Measurements from ENCODE around the gene HDHD3. TPM values are rescaled to one million over a fixed set of nuclear protein-coding genes. Genes with fewer than 3 reads are reported as not detected.

The HDHD3 gene, protein sequence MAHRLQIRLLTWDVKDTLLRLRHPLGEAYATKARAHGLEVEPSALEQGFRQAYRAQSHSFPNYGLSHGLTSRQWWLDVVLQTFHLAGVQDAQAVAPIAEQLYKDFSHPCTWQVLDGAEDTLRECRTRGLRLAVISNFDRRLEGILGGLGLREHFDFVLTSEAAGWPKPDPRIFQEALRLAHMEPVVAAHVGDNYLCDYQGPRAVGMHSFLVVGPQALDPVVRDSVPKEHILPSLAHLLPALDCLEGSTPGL
- total RNA-seq = 10 to 100 TPM; 15.2 to 34.6 (median 17.4) TPM
- 23.8 TPM for total RNA-seq (2013)
- 6.0 to 30.7 (median 13.5) reads per million in 29 experiments for total RNA-seq

DNA sequence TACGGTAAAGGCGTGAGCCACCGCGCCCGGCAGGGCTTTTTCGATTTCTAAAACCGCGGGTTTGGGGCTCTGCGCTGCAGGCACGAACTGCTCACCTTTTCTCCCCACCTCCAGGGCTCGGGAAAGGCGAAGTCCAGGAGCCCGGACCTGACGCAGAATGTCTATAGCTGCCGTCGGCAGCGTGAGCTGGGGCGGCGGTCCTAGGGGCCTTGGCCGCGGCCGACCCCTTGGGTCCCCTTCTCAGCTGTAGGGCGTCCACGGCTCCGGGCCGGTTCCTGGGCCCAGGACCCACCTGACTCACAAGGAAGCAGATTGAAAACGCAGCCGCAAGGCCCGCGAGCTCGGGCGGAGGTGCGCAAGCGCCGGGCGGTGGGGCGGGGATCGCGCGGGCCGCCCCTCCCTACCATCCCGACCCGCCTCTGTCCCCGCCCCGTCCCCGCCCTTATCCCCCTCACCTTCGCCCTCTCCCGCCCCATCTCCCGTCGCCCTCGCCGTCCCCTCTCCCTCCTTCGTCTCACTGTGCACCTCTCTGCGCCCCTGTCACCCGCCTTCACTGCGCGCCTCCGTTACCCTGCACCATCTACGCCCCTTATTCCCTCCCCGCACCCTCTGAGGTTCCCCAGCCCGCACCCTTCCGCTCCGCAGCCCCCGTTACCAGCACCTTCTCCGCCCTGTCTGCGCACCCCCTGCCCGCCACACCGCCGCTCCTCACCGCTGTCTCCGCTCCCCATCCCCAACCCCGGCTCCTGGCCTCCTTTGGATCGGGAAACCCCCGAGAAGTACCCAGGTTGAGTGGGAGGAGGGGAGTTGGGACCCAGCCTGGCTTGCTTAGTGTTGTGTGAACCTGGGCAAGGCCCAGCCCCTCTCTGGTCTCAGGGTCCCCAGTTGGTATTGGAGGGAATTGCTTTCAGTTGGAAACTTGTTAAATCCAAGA is at the start of gene HDHD3:
Gene HDHD3, minus strand, starts transcription at position 353 of the 934 bp plus-strand sequence. CDS start 2,632 bp downstream, outside the sequence.
- Histone ChIP-seq H3K27me3 (replicated peaks in 1 of 2; ENCODE audit: control insufficient read depth in 2 of 2, extremely low read depth in 1 of 2, insufficient read depth in 2 of 2, low read length in 1 of 2) (no peaks in the 10 kb centered on the region), H3K4me3 (ENCODE audit: control insufficient read depth in 1 of 2, extremely low read depth in 1 of 2, low read length in 1 of 2) (peak within 1 kb of the TSS; percentile 95 to 97), H3K27ac (ENCODE audit: low read length) (peak within 1 kb of the TSS; percentile 75), H3K36me3 (ENCODE audit: control insufficient read depth in 2 of 2, extremely low read depth in 1 of 2, insufficient read depth in 1 of 2, low read length in 1 of 2) (peaks cover 7 to 28% of the 10 kb centered on the region in 2 donors), H3K9me3 (no peaks in the 10 kb centered on the region), H3K4me1 (ENCODE audit: control insufficient read depth in 1 of 2, extremely low read depth in 1 of 2, insufficient read depth in 2 of 2, low read length in 2 of 2) (peaks cover 0 to 22% of the 10 kb centered on the region in 2 experiments)
- Mint-ChIP-seq H3K4me3 (peak within 1 kb of the TSS; percentile 81 to 84 (median 83)), H3K27ac (peak within 1 kb of the TSS; percentile 81 to 88), H3K9me3 (no peaks in the 10 kb centered on the region), H3K36me3 (peaks cover 6% of the 10 kb centered on the region), H3K27me3 (peaks cover 0 to 7% of the 10 kb centered on the region in 2 donors), H3K4me1 (peaks cover 13 to 17% (median 16%) of the 10 kb centered on the region in 3 donors)
- POLR2A ChIA-PET = interaction anchor here (0.6 to 0.7 kb wide), 4 partner anchors 34 to 1904 kb away, joined by 3 to 13 read pairs (median 5); partner anchors contain the start of genes C9orf43 (in 1 of the 2) and POLE3 (in 1 of the 2)
- DNase-seq (peak; percentile 23 to 89 (median 71)), ATAC-seq (replicated peaks in 1 of 4) (peak; percentile 90 to 94 (median 92))
- CTCF ChIA-PET = interaction anchor here (0.6 to 1.2 kb wide), 5 partner anchors 8 to 281 kb away, joined by 4 to 13 read pairs (median 5); partner anchors contain the start of genes ALAD (in 2 of the 2), C9orf43 (in 1 of the 2) and POLE3 (in 1 of the 2)
- WGBS (ENCODE audit: insufficient coverage) = 0% methylated on average over 59 of the region's 74 CpGs

DNA sequence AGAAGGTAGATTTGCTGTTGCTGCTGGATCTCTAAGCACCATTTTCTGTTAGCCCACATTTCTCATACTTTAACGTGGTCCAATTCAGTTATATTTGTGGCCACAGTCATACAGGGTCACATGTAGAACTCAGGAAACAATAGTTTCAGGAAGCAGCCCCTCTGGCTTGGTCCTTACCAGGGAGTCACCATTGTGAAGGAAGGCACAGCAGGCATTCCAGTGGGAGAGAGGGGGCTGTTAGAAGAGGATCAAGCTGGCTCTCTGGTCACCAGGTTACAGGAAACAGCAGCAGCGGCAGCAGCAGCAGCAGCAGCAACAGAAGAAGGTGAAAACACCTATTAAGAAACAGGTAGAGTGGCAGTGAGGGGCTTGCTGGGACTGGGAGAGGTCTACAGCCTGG is 48.3 kb upstream of the HDHD3 start:
- no peak overlapping the region for H3K4me3 Mint-ChIP-seq
- CTCF ChIA-PET = no interaction called here
- no peaks in the 10 kb centered on the region for H3K36me3 Mint-ChIP-seq
- Histone ChIP-seq H3K27ac (ENCODE audit: low read length) (no peak overlapping the region), H3K4me1 (ENCODE audit: control insufficient read depth in 1 of 2, extremely low read depth in 1 of 2, insufficient read depth in 2 of 2, low read length in 2 of 2) (no peaks in the 10 kb centered on the region), H3K36me3 (ENCODE audit: control insufficient read depth in 2 of 2, extremely low read depth in 1 of 2, insufficient read depth in 1 of 2, low read length in 1 of 2) (no peaks in the 10 kb centered on the region), H3K9me3 (no peaks in the 10 kb centered on the region), H3K27me3 (replicated peaks in 1 of 2; ENCODE audit: control insufficient read depth in 2 of 2, extremely low read depth in 1 of 2, insufficient read depth in 2 of 2, low read length in 1 of 2) (no peaks in the 10 kb centered on the region), H3K4me3 (ENCODE audit: control insufficient read depth in 1 of 2, extremely low read depth in 1 of 2, low read length in 1 of 2) (no peak overlapping the region)
- no peak overlapping the region for H3K27ac Mint-ChIP-seq
- DNase-seq (no peak), ATAC-seq (replicated peaks in 1 of 4) (no peak)
- WGBS (ENCODE audit: insufficient coverage) = 44% methylated on average over 1 of the region's 2 CpGs
- H3K27me3 Mint-ChIP-seq = peaks cover 8 to 9% of the 10 kb centered on the region in 2 donors
- POLR2A ChIA-PET = no interaction called here
- H3K4me1 Mint-ChIP-seq = no peaks in the 10 kb centered on the region
- H3K9me3 Mint-ChIP-seq = no peaks in the 10 kb centered on the region

DNA sequence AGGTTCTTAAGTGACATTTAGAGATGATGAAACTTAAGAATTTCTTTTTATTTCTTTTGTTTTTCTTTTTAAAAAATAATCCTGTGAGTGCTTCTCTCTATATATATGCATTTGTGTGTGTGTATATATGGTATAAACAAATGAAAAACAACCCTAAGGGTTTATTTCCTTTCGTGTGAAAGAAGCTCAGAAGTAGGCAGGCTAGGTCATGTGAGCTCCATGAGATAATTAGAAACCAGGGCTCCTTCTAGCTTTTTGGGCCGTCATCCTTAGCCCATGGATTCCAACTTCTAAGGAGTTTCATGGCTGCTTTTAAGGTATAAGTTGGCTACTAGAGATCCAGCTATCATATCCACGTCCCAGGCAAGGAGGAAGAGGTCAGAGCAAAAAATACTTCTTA is 44.9 kb upstream of the HDHD3 start:
- no peak overlapping the region for H3K27ac ChIP-seq (ENCODE audit: low read length)
- H3K27me3 ChIP-seq (replicated peaks in 1 of 2; ENCODE audit: control insufficient read depth in 2 of 2, extremely low read depth in 1 of 2, insufficient read depth in 2 of 2, low read length in 1 of 2) = no peaks in the 10 kb centered on the region
- DNase-seq (no peak), ATAC-seq (replicated peaks in 1 of 4) (no peak)
- no peak overlapping the region for H3K27ac Mint-ChIP-seq
- H3K27me3 Mint-ChIP-seq = peaks cover 8 to 9% of the 10 kb centered on the region in 2 donors
- H3K36me3 Mint-ChIP-seq = no peaks in the 10 kb centered on the region
- no peaks in the 10 kb centered on the region for H3K4me1 ChIP-seq (ENCODE audit: control insufficient read depth in 1 of 2, extremely low read depth in 1 of 2, insufficient read depth in 2 of 2, low read length in 2 of 2)
- ChIA-PET CTCF (interaction anchor here (0.5 to 0.7 kb wide), 2 partner anchors 25 to 231 kb away, joined by 3 read pairs; no protein-coding TSS in a partner anchor), POLR2A (no interaction called here)
- WGBS (ENCODE audit: insufficient coverage) = no CpG with 5 or more reads among the region's 3 CpGs
- no peak overlapping the region for H3K4me3 Mint-ChIP-seq
- H3K4me3 ChIP-seq (ENCODE audit: control insufficient read depth in 1 of 2, extremely low read depth in 1 of 2, low read length in 1 of 2) = no peak overlapping the region
- no peaks in the 10 kb centered on the region for H3K36me3 ChIP-seq (ENCODE audit: control insufficient read depth in 2 of 2, extremely low read depth in 1 of 2, insufficient read depth in 1 of 2, low read length in 1 of 2)
- no peaks in the 10 kb centered on the region for H3K9me3 ChIP-seq
- no peaks in the 10 kb centered on the region for H3K4me1 Mint-ChIP-seq
- no peaks in the 10 kb centered on the region for H3K9me3 Mint-ChIP-seq

DNA sequence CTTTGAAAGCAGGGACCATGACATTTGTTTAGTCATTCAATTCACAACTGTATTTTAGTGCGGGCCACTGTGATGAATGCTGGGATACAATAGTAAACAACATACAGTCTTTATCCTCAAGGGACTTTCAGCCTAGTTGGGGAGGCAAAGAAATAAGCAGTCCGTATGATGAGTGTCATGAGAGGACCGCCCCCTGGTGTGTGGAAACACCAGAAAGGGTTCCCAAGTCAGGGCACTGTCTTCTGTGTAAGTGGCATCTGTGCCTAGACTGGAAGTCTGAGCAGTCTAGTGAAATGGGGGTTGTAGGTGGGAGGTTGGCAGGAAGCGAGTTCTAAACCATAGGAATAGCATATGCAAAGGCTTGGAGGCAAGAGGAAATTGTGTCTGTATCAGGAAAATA is 40.6 kb upstream of the HDHD3 start:
- Mint-ChIP-seq H3K36me3 (no peaks in the 10 kb centered on the region), H3K9me3 (no peaks in the 10 kb centered on the region), H3K4me3 (no peak overlapping the region), H3K4me1 (no peaks in the 10 kb centered on the region), H3K27me3 (no peaks in the 10 kb centered on the region), H3K27ac (no peak overlapping the region)
- Histone ChIP-seq H3K4me1 (ENCODE audit: control insufficient read depth in 1 of 2, extremely low read depth in 1 of 2, insufficient read depth in 2 of 2, low read length in 2 of 2) (no peaks in the 10 kb centered on the region), H3K27ac (ENCODE audit: low read length) (no peak overlapping the region), H3K36me3 (ENCODE audit: control insufficient read depth in 2 of 2, extremely low read depth in 1 of 2, insufficient read depth in 1 of 2, low read length in 1 of 2) (no peaks in the 10 kb centered on the region), H3K9me3 (no peaks in the 10 kb centered on the region), H3K27me3 (replicated peaks in 1 of 2; ENCODE audit: control insufficient read depth in 2 of 2, extremely low read depth in 1 of 2, insufficient read depth in 2 of 2, low read length in 1 of 2) (no peaks in the 10 kb centered on the region), H3K4me3 (ENCODE audit: control insufficient read depth in 1 of 2, extremely low read depth in 1 of 2, low read length in 1 of 2) (no peak overlapping the region)
- CTCF ChIA-PET = no interaction called here
- peak in 1 of 35 experiments; percentile 33 for DNase-seq
- 68% methylated on average over 2 of the region's 4 CpGs for WGBS (ENCODE audit: insufficient coverage)
- POLR2A ChIA-PET = no interaction called here
- no peak for ATAC-seq (replicated peaks in 1 of 4)

DNA sequence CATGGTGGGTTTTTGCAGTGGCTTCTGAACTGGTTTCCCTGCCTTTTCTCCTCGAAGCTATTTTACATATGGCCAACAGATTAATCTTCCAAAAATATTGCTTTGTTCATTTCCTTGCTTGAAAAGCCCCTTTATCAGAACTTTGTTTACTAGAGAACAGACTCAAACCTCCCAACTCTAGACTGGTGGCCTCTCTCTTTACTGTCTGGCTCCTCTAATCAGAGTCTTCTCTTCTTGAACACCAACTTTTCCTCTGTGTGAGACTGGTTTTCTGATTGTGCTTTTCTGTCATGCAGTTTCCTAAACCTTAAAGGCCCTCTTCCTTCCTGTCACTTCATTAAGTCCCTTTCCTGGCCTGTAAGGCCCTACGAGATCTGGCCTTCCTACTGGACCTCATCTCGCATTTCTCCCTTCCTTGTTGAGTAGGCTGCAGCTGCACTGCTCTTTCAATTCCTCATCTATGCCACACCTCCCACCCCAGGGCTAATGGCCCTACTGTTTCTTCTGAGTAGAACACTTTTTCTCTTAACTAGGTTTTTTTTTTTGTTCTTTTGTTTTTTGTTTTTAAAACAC is 39.4 kb upstream of the HDHD3 start:
- 61% methylated on average over 3 of the region's 3 CpGs for WGBS (ENCODE audit: insufficient coverage)
- H3K27ac Mint-ChIP-seq = no peak overlapping the region
- Histone ChIP-seq H3K27ac (ENCODE audit: low read length) (no peak overlapping the region), H3K4me1 (ENCODE audit: control insufficient read depth in 1 of 2, extremely low read depth in 1 of 2, insufficient read depth in 2 of 2, low read length in 2 of 2) (peaks cover 0 to 7% of the 10 kb centered on the region in 2 experiments), H3K27me3 (replicated peaks in 1 of 2; ENCODE audit: control insufficient read depth in 2 of 2, extremely low read depth in 1 of 2, insufficient read depth in 2 of 2, low read length in 1 of 2) (no peaks in the 10 kb centered on the region), H3K9me3 (no peaks in the 10 kb centered on the region), H3K4me3 (ENCODE audit: control insufficient read depth in 1 of 2, extremely low read depth in 1 of 2, low read length in 1 of 2) (no peak overlapping the region), H3K36me3 (ENCODE audit: control insufficient read depth in 2 of 2, extremely low read depth in 1 of 2, insufficient read depth in 1 of 2, low read length in 1 of 2) (no peaks in the 10 kb centered on the region)
- H3K36me3 Mint-ChIP-seq = no peaks in the 10 kb centered on the region
- CTCF ChIA-PET = interaction anchor here (0.7 kb wide), 2 partner anchors 49 to 173 kb away, joined by 3 to 4 read pairs; no protein-coding TSS in a partner anchor
- POLR2A ChIA-PET = no interaction called here
- H3K4me1 Mint-ChIP-seq = peaks cover 0 to 1% (median 0%) of the 10 kb centered on the region in 3 donors
- ATAC-seq (replicated peaks in 1 of 4) = no peak
- peak in 1 of 35 experiments; percentile 5 for DNase-seq
- no peak overlapping the region for H3K4me3 Mint-ChIP-seq
- H3K9me3 Mint-ChIP-seq = no peaks in the 10 kb centered on the region
- H3K27me3 Mint-ChIP-seq = no peaks in the 10 kb centered on the region
